Fibroblast of the conjunctiva (primary cell): ENCODE measurements around the gene ZXDC.

ENCODE experiments used
- DNase-seq: peaks from one replicate; pipeline ENCODE4 v3.0.0-alpha.2; 2010; ENCODE audit warnings: low read depth

The ZXDC gene

GRCh38 chr3:126488886-126489569, 13.3 kb upstream of the ZXDC start:
- DNase-seq, result no peak

DNA sequence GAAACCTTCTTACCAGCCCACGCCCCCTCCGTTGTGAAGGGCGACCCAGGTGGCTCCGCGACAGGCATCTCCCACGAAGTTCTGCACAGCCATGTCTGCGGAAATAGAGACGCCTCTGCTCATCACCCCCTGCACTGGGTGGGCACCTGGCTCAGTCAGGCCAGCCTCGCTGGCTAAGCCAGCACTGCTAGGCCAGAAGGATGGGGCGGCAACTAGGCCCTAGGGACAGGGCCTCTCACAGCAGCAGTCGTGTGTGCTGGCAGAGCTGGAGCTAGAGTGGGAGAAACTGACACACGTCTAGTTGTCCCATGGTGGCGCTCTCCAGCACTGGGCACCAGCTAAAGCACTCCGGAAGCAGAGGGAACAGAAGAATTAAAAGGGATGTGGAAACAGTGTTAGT, 12.5 kb upstream of the ZXDC start:
- DNase-seq, result no peak

GRCh38 chr3:126487151-126487771, 11.6 kb upstream of the ZXDC start:
- DNase-seq, result no peak

GRCh38 chr3:126486360-126486847, 10.7 kb upstream of the ZXDC start:
- DNase-seq, result no peak

DNA sequence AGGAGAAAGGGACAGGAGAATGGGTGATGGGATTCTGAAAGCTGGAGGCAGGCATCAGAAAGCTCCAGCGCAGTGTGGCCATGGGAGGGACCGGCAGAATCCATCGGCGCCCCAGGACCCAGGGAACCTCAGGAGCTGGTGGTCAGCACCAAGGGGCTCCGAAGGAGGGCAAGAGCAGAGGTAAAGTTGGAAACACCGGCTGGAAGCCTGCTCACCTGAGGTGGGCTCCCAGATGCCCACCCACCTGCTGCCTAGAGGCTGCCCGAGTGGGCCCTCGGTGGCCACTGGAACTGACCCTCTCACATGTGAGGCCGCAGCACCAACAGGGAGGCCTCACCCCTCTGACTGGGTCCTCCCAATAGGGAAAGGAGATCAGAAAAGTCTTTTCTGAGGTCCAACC, 10.3 kb upstream of the ZXDC start:
- DNase-seq, result no peak

GRCh38 chr3:126485176-126485897, 9.6 kb upstream of the ZXDC start:
- no peak for DNase-seq

- DNase-seq, result no peak
These were observed 9.0 kb upstream of the ZXDC start for GRCh38 chr3:126484662-126485061.

DNA sequence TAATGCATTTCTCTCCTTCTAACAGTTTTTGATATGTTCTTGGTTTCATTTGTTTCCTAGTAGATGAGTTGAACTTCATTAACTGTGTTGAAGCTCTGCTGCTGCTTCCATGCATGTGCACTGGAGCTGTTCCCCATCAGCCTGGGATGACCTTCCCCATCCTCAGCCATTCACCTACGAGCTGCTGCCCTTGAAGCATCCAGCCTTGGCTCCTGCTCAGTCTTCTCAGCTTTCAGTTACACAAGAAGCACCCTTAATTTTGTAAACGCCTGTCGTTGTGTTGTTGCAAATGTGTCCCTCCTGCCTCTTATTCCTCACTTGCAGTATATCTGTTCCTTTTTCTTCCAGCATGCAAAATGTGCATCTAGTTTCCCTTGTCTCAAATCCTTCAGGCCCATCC, 8.5 kb upstream of the ZXDC start:
- no peak for DNase-seq

DNA sequence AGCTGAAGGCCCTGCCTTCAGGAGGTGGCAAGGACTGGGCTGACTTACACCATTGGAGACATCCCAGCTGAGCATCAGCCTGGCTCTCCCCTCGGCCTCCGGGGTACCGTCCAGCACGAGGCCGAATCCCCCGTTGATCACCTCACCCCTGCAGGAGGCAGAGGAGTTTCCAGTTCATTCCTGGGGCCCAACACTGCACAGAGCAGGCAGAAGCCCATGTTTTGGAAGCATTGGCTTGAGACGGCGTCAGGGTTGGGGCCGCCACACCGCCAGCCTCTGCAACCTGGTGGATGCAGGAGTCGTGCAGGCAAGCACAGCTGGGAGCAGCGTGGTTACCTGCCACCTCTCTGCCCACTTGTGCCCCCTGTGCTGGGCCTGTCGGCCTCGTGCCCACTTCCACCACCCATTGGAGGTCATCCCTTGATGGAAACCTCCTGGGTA, 7.7 kb upstream of the ZXDC start:
- no peak for DNase-seq

DNA sequence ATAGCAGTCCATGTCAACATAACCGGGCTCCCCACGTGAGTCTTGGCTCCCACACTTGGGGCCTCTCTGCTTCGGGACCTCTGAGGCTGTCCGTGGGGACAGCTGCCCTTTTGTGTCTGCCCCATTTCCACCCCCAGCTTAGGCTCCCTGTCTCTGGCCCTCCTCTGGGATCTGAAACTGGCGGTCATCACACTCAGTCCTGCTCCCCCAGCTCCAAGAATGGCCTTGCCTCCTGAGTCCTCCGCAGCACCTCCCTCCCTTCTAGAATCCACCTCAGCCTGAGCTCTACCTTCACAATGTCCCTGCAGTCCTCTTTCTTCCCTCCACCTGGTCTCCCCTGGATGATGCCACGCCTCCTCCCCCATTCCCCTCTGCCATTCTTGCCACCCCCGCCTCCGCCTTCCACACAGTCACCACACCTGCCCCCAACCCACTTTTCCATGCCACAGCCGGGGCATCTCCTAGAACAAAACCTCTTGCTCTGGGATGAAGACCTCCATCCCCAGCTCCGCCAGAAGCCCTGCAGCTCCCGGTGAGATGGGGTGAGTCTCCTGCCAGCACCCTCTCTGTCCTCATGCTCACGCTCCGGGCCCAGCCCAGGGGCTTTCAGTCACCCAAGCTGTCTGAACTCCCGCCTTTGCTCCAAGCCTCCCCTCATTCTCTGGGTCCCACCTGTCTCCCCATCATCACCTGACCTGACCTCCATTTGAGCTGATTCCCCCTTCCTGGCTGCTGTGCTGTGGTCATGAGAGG, 7.0 kb upstream of the ZXDC start:
- no peak for DNase-seq

- DNase-seq, result no peak
These were observed 6.3 kb upstream of the ZXDC start for GRCh38 chr3:126481808-126482502.

GRCh38 chr3:126480861-126481260, 5.2 kb upstream of the ZXDC start:
- no peak for DNase-seq

DNA sequence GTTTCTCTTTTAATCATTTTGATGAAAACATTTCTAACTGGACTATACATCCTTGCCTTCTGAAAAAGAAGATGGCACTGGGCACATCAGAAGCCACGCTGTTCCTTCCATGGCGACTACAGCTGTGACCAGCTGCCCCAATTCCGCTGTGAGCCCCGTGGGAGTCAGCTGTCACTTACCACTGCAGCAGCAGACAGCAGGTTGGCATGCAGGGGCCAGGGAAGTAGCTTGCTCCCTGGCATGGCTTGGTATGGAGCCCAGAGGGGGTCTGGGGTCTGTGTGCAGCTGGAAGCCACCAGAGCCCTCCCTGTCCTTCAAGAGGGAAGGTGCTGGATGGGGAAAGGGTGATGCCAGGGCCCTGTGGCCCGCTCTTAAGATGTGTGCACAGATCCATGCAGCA, 4.5 kb upstream of the ZXDC start:
- no peak for DNase-seq

DNA sequence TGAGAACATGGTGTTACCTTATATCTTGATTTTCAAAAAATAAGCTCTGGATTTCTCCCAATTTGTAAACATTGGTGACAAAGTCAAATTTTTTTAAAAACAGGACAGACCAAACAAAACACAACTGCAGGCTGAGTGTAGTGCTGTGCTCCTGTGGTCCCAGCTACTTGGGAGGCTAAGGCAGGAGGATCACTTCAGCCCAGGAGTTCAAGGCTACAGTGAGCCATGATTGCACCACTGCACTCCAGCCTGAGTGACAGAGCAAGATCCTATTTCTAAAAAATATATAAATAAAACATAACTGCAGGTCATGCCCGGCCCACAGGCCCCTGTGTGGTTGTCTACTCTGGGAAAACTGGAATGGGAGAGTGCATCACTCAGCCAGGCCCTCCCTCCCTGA, 4.0 kb upstream of the ZXDC start:
- DNase-seq, result no peak

- no peak for DNase-seq
These were observed 3.1 kb upstream of the ZXDC start for GRCh38 chr3:126478581-126479310.

- no peak for DNase-seq
These were observed 1.3 kb upstream of the ZXDC start for GRCh38 chr3:126477061-126477380.

DNA sequence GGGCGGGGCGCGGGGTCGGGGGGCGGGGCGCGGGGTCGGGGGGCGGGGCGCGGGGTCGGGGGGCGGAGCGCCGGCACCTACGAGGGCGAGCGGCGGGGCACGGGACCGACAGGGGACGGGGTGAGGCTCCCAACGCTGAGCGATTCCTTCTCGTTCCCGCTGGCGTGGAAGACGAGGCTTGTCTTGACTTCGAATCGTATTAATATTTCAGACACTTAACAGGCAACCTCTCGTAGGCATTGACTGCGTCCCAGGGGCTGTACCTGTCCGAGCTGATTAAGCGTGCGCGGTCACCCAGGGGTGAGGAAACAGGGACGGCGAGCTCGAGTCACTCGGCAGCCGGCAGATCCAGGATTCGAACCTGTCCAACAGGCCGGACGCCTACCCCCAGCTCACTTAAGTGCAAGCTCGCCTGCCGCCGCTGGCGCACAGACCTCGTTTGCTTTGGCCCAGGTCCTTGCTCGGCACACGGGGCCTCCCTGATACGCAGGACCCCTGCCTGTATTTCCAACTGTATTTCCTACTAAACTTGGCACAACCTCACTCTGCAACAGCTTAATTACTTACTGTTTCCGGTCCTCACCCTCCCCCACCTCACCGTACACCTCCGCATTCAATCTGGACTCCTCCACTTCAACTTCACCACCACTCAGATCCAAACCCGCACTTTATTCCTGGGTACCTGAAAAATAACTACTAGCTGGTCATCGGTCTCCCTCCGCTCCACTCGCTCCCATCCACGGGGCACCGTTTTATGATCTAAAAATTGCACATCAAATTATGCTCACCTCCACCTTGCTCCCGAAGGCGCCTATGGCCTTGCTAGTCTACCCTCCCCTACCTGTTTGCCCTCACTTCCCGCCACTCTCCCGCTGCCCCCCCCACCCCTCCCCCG, 722 bp upstream of the ZXDC start:
- DNase-seq, result no peak

DNA sequence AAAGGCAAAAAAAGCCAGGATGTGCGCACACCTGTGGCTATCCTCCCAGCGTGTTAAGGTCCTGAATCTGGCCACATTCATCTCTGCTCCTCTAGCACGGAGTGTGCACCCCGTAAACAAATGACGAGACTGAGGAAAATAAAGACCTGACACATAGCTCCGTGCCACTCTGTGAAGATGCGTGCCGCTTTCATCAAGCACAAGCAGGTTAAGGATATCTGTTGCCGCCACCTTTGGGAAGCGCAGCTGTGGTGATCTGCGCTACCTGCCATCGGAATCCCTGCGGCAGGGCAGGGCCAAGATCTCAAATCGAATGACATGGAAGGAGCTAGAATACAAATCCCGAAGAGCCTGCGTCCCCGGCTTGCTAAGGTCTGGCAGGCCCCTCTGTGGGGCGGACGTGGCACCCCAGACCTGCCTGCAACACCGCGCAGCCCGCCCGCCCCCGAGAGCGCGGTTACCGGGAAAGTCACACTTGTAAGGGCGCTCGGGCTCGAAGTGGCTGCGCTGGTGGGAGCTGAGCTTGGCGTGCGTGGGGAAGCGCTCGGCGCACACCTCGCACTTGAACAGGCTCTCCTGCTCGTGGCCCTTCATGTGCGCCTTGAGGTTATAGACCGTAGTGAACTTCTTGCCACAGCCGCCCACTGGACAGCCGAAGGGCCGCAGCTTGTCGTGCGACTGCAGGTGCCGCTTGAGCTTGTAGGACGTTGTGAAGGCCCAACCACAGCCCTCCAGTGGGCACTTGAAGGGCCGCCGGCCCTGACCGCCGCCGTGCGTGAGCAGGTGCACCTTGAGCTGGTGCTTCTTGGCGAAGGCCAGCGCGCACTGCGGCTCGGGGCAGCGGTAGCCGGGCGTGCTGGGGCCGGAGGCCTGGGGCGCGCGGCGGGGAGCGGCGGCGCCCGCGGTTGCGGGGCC, 936 bp downstream of the ZXDC start:
- no peak for DNase-seq
